Measurements from ENCODE around the gene KLHL29.

- no peak for TF ChIP-seq CTCF (conservative IDR thresholded peaks at IDR 0.05; ENCODE audit: low read depth, low read length)
- no peak for TF ChIP-seq EZH2phosphoT487 (IDR thresholded peaks at IDR 0.05; ENCODE audit: borderline replicate concordance, low read length)
These were observed 198.5 kb downstream of the KLHL29 start for GRCh38 chr2:23583467-23583866.
